Measurements from ENCODE around the gene MLLT3. TPM values are rescaled to one million over a fixed set of nuclear protein-coding genes. Genes with fewer than 3 reads are reported as not detected.

MLLT3 gene
- 53.7 and 57.3 TPM in 2 replicates for total RNA-seq
- long read RNA-seq, transcript MLLT3-201 (7 exons, 708 nt): major isoform, 9 of 38 reads
- long read RNA-seq, partial matches to known transcripts: 18 of 38 reads
- long read RNA-seq, other reads (novel, unspliced or antisense): 11 of 38 reads

GRCh38 chr9:20622330-20623020 is at the start of gene MLLT3:
Gene MLLT3 (minus strand): TSS chr9:20622499.
- H3K9me3 Mint-ChIP-seq: no peaks in the 10 kb centered on the region

DNA sequence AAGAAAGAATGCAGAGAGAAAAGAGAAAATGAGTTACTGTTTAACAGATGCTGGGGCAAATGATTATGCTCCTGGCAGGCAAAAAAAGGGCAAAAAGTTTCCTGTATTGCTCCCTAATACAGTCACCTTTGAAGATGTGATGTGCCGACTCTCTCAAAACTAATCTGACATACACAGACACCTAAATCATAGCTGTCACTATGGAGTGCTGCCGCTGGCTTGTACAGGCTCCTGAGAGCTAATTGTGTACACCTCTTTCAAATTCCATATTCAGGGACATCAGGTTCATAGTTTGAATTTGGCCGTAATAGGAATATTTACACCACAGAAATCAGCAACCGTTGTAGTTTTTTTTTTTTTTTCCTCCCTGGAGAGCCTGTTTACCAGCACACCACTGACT is 49.3 kb upstream of the MLLT3 start:
- peaks cover 19% of the 10 kb centered on the region for H3K36me3 Mint-ChIP-seq (ENCODE audit: low read depth)
- no peak overlapping the region for H3K4me3 Mint-ChIP-seq
- H3K27ac Mint-ChIP-seq (ENCODE audit: unreplicated experiment): no peak overlapping the region
- DNase-seq (ENCODE audit: low read depth, low spot score): no peak
- peaks cover 4% of the 10 kb centered on the region for H3K9me3 Mint-ChIP-seq
- no peak for TF ChIP-seq CTCF (conservative IDR thresholded peaks at IDR 0.05)
- no peaks in the 10 kb centered on the region for H3K4me1 Mint-ChIP-seq
- H3K27me3 Mint-ChIP-seq (ENCODE audit: low read depth): no peaks in the 10 kb centered on the region

More at GRCh38 chr9:20622330-20623020, at the start of gene MLLT3:
- Mint-ChIP-seq H3K4me3 (peak within 1 kb of the TSS; percentile 96), H3K36me3 (ENCODE audit: low read depth) (no peaks in the 10 kb centered on the region), H3K27me3 (ENCODE audit: low read depth) (peaks cover 36% of the 10 kb centered on the region), H3K27ac (ENCODE audit: unreplicated experiment) (peak within 1 kb of the TSS; percentile 85), H3K4me1 (peaks cover 44% of the 10 kb centered on the region)
- no peak for TF ChIP-seq CTCF (conservative IDR thresholded peaks at IDR 0.05)
- peak; percentile 94 for DNase-seq (ENCODE audit: low read depth, low spot score)

DNA sequence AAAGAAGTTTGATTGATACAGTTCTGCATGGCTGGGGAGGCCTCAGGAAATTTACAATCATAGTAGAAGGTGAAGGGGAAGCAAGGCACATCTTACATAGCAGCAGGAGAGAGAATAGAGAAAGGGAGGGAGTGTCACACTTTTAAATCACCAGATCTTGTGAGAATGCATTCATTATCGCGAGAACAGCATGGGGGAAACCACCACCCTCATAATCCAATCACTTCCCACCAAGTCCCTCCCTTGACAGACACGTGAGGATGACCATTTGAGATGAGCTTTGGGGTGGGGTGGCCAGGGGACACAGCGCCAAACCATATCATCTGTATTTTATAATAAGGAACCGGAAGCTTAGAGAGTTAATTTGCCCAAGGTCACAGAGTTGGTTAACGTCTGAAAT is 48.1 kb upstream of the MLLT3 start:
- H3K4me3 Mint-ChIP-seq: no peak overlapping the region
- no peak for TF ChIP-seq CTCF (conservative IDR thresholded peaks at IDR 0.05)
- no peaks in the 10 kb centered on the region for H3K9me3 Mint-ChIP-seq
- peaks cover 9% of the 10 kb centered on the region for H3K36me3 Mint-ChIP-seq (ENCODE audit: low read depth)
- DNase-seq (ENCODE audit: low read depth, low spot score): no peak
- H3K27me3 Mint-ChIP-seq (ENCODE audit: low read depth): no peaks in the 10 kb centered on the region
- no peak overlapping the region for H3K27ac Mint-ChIP-seq (ENCODE audit: unreplicated experiment)
- no peaks in the 10 kb centered on the region for H3K4me1 Mint-ChIP-seq

GRCh38 chr9:20664501-20664900 is 42.2 kb upstream of the MLLT3 start:
- Mint-ChIP-seq H3K4me1 (peaks cover 7% of the 10 kb centered on the region), H3K27me3 (ENCODE audit: low read depth) (no peaks in the 10 kb centered on the region), H3K27ac (ENCODE audit: unreplicated experiment) (no peak overlapping the region), H3K4me3 (no peak overlapping the region), H3K36me3 (ENCODE audit: low read depth) (peaks cover 4% of the 10 kb centered on the region), H3K9me3 (no peaks in the 10 kb centered on the region)
- no peak for DNase-seq (ENCODE audit: low read depth, low spot score)
- no peak for TF ChIP-seq CTCF (conservative IDR thresholded peaks at IDR 0.05)

DNA sequence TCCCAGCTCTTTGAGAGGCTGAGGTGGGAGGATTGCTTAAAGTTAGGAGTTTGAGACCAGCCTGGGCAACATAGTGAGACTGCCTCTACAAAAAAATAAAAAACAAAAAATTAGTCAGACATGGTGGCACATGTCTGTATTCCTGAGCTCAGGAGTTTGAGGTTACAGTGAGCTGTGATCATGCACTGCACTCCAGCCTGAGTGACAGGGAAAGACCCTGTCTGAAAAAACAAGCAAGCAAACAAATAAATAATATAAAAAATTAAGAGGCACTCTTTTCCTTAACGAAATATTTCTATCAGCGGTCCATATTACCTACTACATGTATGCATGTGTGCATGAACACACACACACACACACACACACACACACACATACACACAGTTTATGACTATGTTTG is 40.8 kb upstream of the MLLT3 start:
- no peak for TF ChIP-seq CTCF (conservative IDR thresholded peaks at IDR 0.05)
- Mint-ChIP-seq H3K36me3 (ENCODE audit: low read depth) (no peaks in the 10 kb centered on the region), H3K4me1 (peaks cover 7% of the 10 kb centered on the region), H3K27ac (ENCODE audit: unreplicated experiment) (no peak overlapping the region), H3K27me3 (ENCODE audit: low read depth) (no peaks in the 10 kb centered on the region), H3K9me3 (no peaks in the 10 kb centered on the region), H3K4me3 (no peak overlapping the region)
- no peak for DNase-seq (ENCODE audit: low read depth, low spot score)

Measured in neural crest cell (in vitro differentiated cells).